Measurements from ENCODE around the gene CORO2A.

The CORO2A gene

GRCh38 chr9:98192503-98193335 lies at the start of gene CORO2A:
TSS of gene CORO2A (minus strand) at chr9:98192637. CDS start at chr9:98157660, 34,977 bp downstream.
- peak; percentile 35 to 48 (median 40) for DNase-seq

- no peak for DNase-seq
These were observed 49.2 kb upstream of the CORO2A start for GRCh38 chr9:98241357-98242300.

GRCh38 chr9:98240475-98240874 lies 48.0 kb upstream of the CORO2A start:
- no peak for DNase-seq

- DNase-seq, result no peak
These were observed 44.6 kb upstream of the CORO2A start for GRCh38 chr9:98236901-98237487.

- DNase-seq, result no peak
These were observed 42.7 kb upstream of the CORO2A start for GRCh38 chr9:98235126-98235525.

- no peak for DNase-seq
These were observed 41.9 kb upstream of the CORO2A start for GRCh38 chr9:98234245-98234825.

- no peak for DNase-seq
These were observed 40.5 kb upstream of the CORO2A start for GRCh38 chr9:98232926-98233325.

GRCh38 chr9:98231770-98232478 lies 39.5 kb upstream of the CORO2A start:
- DNase-seq, result no peak

GRCh38 chr9:98230789-98231188 lies 38.4 kb upstream of the CORO2A start:
- no peak for DNase-seq

GRCh38 chr9:98230304-98230703 lies 37.9 kb upstream of the CORO2A start:
- DNase-seq, result no peak

- no peak for DNase-seq
These were observed 37.2 kb upstream of the CORO2A start for GRCh38 chr9:98229620-98230019.

- no peak for DNase-seq
These were observed 36.6 kb upstream of the CORO2A start for GRCh38 chr9:98229090-98229395.

- no peak for DNase-seq
These were observed 36.1 kb upstream of the CORO2A start for GRCh38 chr9:98228392-98229089.

- DNase-seq, result no peak
These were observed 35.4 kb upstream of the CORO2A start for GRCh38 chr9:98227883-98228282.

GRCh38 chr9:98226957-98227356 lies 34.5 kb upstream of the CORO2A start:
- DNase-seq, result no peak

- DNase-seq, result no peak
These were observed 34.1 kb upstream of the CORO2A start for GRCh38 chr9:98226516-98226915.

- no peak for DNase-seq
These were observed 32.6 kb upstream of the CORO2A start for GRCh38 chr9:98225015-98225442.

GRCh38 chr9:98222885-98223691 lies 30.7 kb upstream of the CORO2A start:
- DNase-seq, result no peak

GRCh38 chr9:98220911-98221310 lies 28.5 kb upstream of the CORO2A start:
- no peak for DNase-seq

GRCh38 chr9:98219794-98220370 lies 27.4 kb upstream of the CORO2A start:
- DNase-seq, result no peak

GRCh38 chr9:98219364-98219716 lies 26.9 kb upstream of the CORO2A start:
- DNase-seq, result no peak

Data from activated CD4-positive, CD25-positive, alpha-beta regulatory T cell (primary cell).